Measurements from ENCODE around the gene CADPS2.

Gene CADPS2

GRCh38 chr7:122457325-122457724 is 428.9 kb downstream of the CADPS2 start:
- H3K36me3 ChIP-seq = no peaks in the 10 kb centered on the region
- no peak overlapping the region for H3K4me3 ChIP-seq (ENCODE audit: low read depth, low read length)
- TF ChIP-seq, protein P1, sequence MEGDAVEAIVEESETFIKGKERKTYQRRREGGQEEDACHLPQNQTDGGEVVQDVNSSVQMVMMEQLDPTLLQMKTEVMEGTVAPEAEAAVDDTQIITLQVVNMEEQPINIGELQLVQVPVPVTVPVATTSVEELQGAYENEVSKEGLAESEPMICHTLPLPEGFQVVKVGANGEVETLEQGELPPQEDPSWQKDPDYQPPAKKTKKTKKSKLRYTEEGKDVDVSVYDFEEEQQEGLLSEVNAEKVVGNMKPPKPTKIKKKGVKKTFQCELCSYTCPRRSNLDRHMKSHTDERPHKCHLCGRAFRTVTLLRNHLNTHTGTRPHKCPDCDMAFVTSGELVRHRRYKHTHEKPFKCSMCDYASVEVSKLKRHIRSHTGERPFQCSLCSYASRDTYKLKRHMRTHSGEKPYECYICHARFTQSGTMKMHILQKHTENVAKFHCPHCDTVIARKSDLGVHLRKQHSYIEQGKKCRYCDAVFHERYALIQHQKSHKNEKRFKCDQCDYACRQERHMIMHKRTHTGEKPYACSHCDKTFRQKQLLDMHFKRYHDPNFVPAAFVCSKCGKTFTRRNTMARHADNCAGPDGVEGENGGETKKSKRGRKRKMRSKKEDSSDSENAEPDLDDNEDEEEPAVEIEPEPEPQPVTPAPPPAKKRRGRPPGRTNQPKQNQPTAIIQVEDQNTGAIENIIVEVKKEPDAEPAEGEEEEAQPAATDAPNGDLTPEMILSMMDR (IDR thresholded peaks at IDR 0.05; ENCODE audit: low read depth, low read length) = no peak
- DNase-seq = no peak
- H3K9me3 ChIP-seq (ENCODE audit: severe bottlenecking) = no peaks in the 10 kb centered on the region
- H3K27me3 ChIP-seq (ENCODE audit: insufficient read depth, low read depth, severe bottlenecking) = no peaks in the 10 kb centered on the region
- no peak overlapping the region for H3K27ac ChIP-seq

DNA sequence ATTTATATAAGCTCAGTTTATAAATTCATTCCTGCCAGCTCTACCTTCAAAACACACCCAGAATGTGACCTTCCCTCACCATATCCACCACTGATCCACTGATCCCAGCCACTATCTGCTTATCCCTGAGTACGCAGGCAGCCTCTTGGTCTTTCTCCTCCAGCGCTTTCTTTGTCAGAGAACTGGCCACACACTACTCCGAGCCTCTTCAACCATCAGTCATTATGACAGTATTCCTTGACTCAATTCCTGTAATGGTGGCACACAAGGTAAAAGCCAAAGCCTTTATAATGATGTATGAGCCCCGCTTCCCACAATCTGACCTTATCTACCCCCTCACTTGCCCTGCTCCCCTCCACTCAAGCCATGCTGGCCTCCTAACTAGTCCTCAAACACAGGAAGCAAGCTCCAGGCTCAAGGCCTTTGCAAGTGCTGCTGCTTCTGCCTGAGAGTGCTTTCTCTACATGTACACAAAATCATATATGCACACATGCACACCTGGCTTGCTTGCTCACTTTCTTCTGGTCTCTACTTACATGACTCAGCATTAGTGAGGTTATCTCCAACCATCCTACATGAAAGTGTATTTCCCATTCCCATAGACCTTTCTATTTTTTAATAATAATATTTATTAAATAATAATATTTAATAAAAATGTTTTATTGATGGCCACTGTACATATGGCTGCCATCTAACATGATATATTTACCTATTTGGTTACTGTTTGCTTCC is 431.3 kb downstream of the CADPS2 start:
- H3K4me3 ChIP-seq (ENCODE audit: low read depth, low read length) = no peak overlapping the region
- no peaks in the 10 kb centered on the region for H3K27me3 ChIP-seq (ENCODE audit: insufficient read depth, low read depth, severe bottlenecking)
- no peak overlapping the region for H3K27ac ChIP-seq
- no peaks in the 10 kb centered on the region for H3K9me3 ChIP-seq (ENCODE audit: severe bottlenecking)
- TF ChIP-seq, protein P1 (IDR thresholded peaks at IDR 0.05; ENCODE audit: low read depth, low read length) = no peak
- H3K36me3 ChIP-seq = no peaks in the 10 kb centered on the region
- DNase-seq = peak; percentile 55

DNA sequence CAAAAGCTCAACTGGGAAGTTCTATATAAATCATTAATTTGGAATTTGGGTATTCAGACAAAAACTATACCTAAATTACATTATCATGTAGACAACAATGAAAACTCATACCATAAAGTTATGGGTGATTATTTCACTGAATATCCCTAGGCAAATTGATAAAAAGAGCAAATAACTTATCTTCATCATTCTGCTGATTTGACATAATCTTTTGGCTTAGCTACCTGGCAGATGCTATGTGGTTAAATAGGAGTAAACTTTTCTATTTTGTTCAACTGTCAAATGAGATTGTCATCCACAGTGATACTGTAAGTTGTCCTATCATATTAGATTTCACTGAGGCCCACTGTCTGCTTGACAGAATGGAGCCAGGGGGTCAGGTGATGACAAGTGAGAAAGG is 432.8 kb downstream of the CADPS2 start:
- no peak for DNase-seq
- TF ChIP-seq, protein P1 (IDR thresholded peaks at IDR 0.05; ENCODE audit: low read depth, low read length) = no peak
- Histone ChIP-seq H3K27ac (no peak overlapping the region), H3K9me3 (ENCODE audit: severe bottlenecking) (no peaks in the 10 kb centered on the region), H3K27me3 (ENCODE audit: insufficient read depth, low read depth, severe bottlenecking) (no peaks in the 10 kb centered on the region), H3K4me3 (ENCODE audit: low read depth, low read length) (no peak overlapping the region), H3K36me3 (no peaks in the 10 kb centered on the region)

DNA sequence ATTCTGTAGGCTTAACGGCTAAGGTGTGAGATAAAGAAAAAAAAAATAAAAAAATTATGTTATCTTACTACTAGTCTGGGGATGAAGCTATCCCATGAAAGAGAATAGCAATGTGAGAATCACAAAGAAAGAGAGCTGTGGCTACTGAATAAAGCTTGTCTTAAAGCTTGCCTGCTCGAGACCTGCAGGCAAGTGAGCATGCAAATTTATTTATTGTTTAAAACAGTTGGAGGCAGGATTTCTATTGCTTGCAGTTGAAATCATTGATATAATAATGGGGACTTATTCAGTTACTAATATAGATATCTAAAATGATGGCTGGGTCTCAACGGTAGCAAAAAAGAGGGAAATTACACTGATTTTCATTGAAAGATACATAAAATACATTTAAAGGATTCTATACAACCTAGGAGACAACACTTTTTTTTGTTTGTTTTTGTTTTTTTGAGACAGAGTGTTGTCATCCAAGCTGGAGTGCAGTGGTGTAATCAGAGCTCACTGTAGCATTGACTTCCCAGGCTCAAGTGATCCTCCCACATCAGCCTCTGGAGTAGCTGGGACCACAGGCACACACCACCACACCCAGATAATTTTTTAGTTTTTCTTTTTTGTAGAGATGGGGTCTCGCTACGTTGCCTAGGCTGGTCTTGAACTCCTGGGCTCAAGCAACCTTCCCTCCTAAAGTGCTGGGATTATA is 437.2 kb downstream of the CADPS2 start:
- Histone ChIP-seq H3K27ac (no peak overlapping the region), H3K9me3 (ENCODE audit: severe bottlenecking) (no peaks in the 10 kb centered on the region), H3K4me3 (ENCODE audit: low read depth, low read length) (no peak overlapping the region), H3K27me3 (ENCODE audit: insufficient read depth, low read depth, severe bottlenecking) (no peaks in the 10 kb centered on the region), H3K36me3 (no peaks in the 10 kb centered on the region)
- DNase-seq = no peak
- TF ChIP-seq, protein P1 (IDR thresholded peaks at IDR 0.05; ENCODE audit: low read depth, low read length) = no peak

DNA sequence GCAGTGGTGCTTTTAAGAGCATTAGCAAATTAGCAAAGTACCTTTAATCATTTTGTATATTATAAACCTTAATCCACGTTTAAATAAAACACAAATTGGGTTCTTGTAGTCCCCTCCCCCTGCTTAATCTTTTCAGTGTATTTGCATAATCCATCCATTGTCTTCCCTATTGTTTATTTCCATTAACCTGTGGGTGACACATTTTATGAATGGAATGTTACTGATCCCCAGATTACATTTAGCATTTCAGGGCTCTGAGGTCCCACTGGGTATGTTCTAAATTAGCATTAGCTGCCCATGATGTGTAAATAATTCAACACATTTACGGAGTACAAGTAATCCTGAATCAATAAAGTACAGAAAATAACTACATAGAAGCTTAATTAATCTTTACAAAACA is 443.3 kb downstream of the CADPS2 start:
- Histone ChIP-seq H3K36me3 (no peaks in the 10 kb centered on the region), H3K27me3 (ENCODE audit: insufficient read depth, low read depth, severe bottlenecking) (no peaks in the 10 kb centered on the region), H3K27ac (no peak overlapping the region), H3K4me3 (ENCODE audit: low read depth, low read length) (no peak overlapping the region), H3K9me3 (ENCODE audit: severe bottlenecking) (no peaks in the 10 kb centered on the region)
- TF ChIP-seq, protein P1 (IDR thresholded peaks at IDR 0.05; ENCODE audit: low read depth, low read length) = no peak
- DNase-seq = no peak
